GM19025 (cell line): ENCODE data around the gene RBM43.

Experiments
- ATAC-seq: cut with Tn5 transposase; IDR thresholded peaks from one replicate; pipeline ENCODE4 v1.9.1; 2021; ENCODE audit warnings: mild to moderate bottlenecking, low read depth, moderate library complexity; ENCODE audit not compliant: unreplicated experiment

RBM43 gene

GRCh38 chr2:151230627-151231140 is 31.0 kb downstream of the RBM43 start:
- no peak for ATAC-seq

GRCh38 chr2:151228847-151229512 is 32.7 kb downstream of the RBM43 start:
- no peak for ATAC-seq

GRCh38 chr2:151217343-151217742 is 44.3 kb downstream of the RBM43 start:
- ATAC-seq = no peak

- no peak for ATAC-seq
Observed at GRCh38 chr2:151207100-151207499, 54.6 kb downstream of the RBM43 start.

- ATAC-seq = no peak
Observed at GRCh38 chr2:151206446-151206968, 55.2 kb downstream of the RBM43 start.

GRCh38 chr2:151205571-151205970 is 56.1 kb downstream of the RBM43 start:
- ATAC-seq = no peak

GRCh38 chr2:151204756-151205155 is 56.9 kb downstream of the RBM43 start:
- no peak for ATAC-seq

- no peak for ATAC-seq
Observed at GRCh38 chr2:151200844-151201243, 60.8 kb downstream of the RBM43 start.

- no peak for ATAC-seq
Observed at GRCh38 chr2:151200277-151200676, 61.4 kb downstream of the RBM43 start.

- ATAC-seq = no peak
Observed at GRCh38 chr2:151198645-151199044, 63.0 kb downstream of the RBM43 start.
